Measurements from ENCODE around the gene APBB2. TPM values are rescaled to one million over a fixed set of nuclear protein-coding genes. Genes with fewer than 3 reads are reported as not detected.
"Not testable (repeated sequence)": the region's sequence is repeated elsewhere in the genome, so short reads cannot be mapped to it uniquely, and the experiment has no call there.

Gene APBB2
- total and polyA plus RNA-seq, 8 donors, result 4.7 to 55.4 (median 23.1) TPM

GRCh38 chr4:41050880-41051775 lies 163.2 kb downstream of the APBB2 start:
- no peaks in the 10 kb centered on the region for H3K27me3 ChIP-seq
- intact Hi-C loops (cut with DNase I; ENCODE audit: low total_unique reads), result no loop called here
- H3K4me3 ChIP-seq, result no peak overlapping the region
- peak overlapping the region in 2 of 5 donors; percentile 9 to 50 for H3K27ac ChIP-seq
- H3K36me3 ChIP-seq, result no peaks in the 10 kb centered on the region
- peaks cover 0 to 10% (median 0%) of the 10 kb centered on the region in 4 donors for H3K4me1 ChIP-seq
- no peaks in the 10 kb centered on the region for H3K9me3 ChIP-seq
- TF ChIP-seq CTCF (IDR thresholded peaks at IDR 0.05), result no peak
- no peak for TF ChIP-seq POLR2A (IDR thresholded peaks at IDR 0.05)
- no peak for TF ChIP-seq POLR2AphosphoS5 (IDR thresholded peaks at IDR 0.05)
- TF ChIP-seq EP300 (IDR thresholded peaks at IDR 0.05), result no peak
- peak in 1 of 2 donors; percentile 25 for DNase-seq
- 78 to 89% (median 85%) methylated on average over 11 of the region's 11 CpGs for WGBS, 5 donors

DNA sequence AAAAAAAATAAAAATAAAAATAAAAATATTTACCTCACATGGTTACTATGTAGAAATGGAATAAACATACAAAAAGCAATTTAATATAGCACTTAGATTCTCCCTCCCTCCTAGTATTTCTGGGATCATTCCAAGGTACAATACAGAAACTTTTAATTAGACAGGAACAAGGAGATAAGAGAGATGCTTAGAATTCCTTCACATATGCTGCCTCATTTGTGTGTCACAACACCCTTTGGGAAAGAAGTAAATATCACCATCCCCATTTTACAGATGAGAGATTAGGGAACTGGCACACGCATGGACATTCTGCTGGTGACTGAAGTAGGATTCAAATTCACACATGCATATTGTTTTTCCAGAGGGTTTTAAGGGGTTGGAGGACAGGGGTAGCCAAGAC lies 164.2 kb downstream of the APBB2 start:
- Histone ChIP-seq H3K9me3 (peaks cover 0 to 5% (median 2%) of the 10 kb centered on the region in 4 donors), H3K36me3 (no peaks in the 10 kb centered on the region), H3K4me3 (no peak overlapping the region), H3K27ac (no peak overlapping the region), H3K4me1 (peaks cover 0 to 10% (median 0%) of the 10 kb centered on the region in 4 donors), H3K27me3 (no peaks in the 10 kb centered on the region)
- 84 to 93% (median 89%) methylated on average over 1 of the region's 1 CpG for WGBS, 5 donors
- DNase-seq, result no peak
- TF ChIP-seq POLR2AphosphoS5 (IDR thresholded peaks at IDR 0.05) (no peak), CTCF (IDR thresholded peaks at IDR 0.05) (no peak), EP300 (IDR thresholded peaks at IDR 0.05) (no peak)
- intact Hi-C loops (cut with DNase I; ENCODE audit: low total_unique reads), result no loop called here

- H3K4me1 ChIP-seq; intact Hi-C loops (cut with DNase I; ENCODE audit: low total_unique reads); H3K4me3 ChIP-seq; H3K27me3 ChIP-seq; DNase-seq; H3K36me3 ChIP-seq; H3K27ac ChIP-seq: not testable (repeated sequence)
- 84 to 96% (median 94%) methylated on average over 16 to 36 of the region's 40 CpGs for WGBS, 5 donors
- H3K9me3 ChIP-seq, result peaks cover 0 to 15% (median 7%) of the 10 kb centered on the region in 4 donors
Measured at GRCh38 chr4:41049176-41049575, 165.2 kb downstream of the APBB2 start.

DNA sequence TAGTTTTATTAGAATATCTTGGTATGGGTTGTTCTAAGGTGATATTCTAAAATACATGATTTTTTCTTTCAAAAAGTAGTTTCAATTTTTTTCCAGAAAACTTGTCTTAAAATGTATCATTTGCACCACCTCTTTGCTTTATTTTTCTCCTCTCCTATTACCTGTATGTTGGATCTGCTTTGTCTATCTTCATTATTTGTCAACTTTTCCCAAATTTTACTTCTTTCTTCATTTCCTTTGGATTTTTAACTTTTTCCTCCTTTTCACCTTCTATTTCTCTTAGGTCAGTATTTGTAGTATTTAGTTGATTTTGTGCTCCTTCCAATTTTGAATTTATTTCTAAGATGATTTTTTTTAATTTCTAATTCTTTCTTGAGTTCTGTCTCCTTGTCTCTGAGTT lies 169.6 kb downstream of the APBB2 start:
- H3K4me1 ChIP-seq, result no peaks in the 10 kb centered on the region
- peaks cover 0 to 16% (median 7%) of the 10 kb centered on the region in 4 donors for H3K9me3 ChIP-seq
- no peak overlapping the region for H3K4me3 ChIP-seq
- no peaks in the 10 kb centered on the region for H3K27me3 ChIP-seq
- H3K27ac ChIP-seq, result no peak overlapping the region
- no peak for TF ChIP-seq EP300 (IDR thresholded peaks at IDR 0.05)
- TF ChIP-seq CTCF (IDR thresholded peaks at IDR 0.05), result no peak
- no peak for TF ChIP-seq POLR2AphosphoS5 (IDR thresholded peaks at IDR 0.05)
- TF ChIP-seq POLR2A (IDR thresholded peaks at IDR 0.05), result no peak
- H3K36me3 ChIP-seq, result no peaks in the 10 kb centered on the region
- DNase-seq, result no peak
- intact Hi-C loops (cut with DNase I; ENCODE audit: low total_unique reads), result no loop called here

- intact Hi-C loops (cut with DNase I; ENCODE audit: low total_unique reads), result no loop called here
- peaks cover 0 to 16% (median 7%) of the 10 kb centered on the region in 4 donors for H3K9me3 ChIP-seq
- H3K4me3 ChIP-seq, result no peak overlapping the region
Measured at GRCh38 chr4:41044165-41044564, 170.2 kb downstream of the APBB2 start.

More at GRCh38 chr4:41044165-41044564, 170.2 kb downstream of the APBB2 start:
- Histone ChIP-seq H3K27ac (no peak overlapping the region), H3K4me1 (no peaks in the 10 kb centered on the region), H3K36me3 (no peaks in the 10 kb centered on the region), H3K27me3 (no peaks in the 10 kb centered on the region)
- no peak for TF ChIP-seq CTCF (IDR thresholded peaks at IDR 0.05)
- TF ChIP-seq EP300 (IDR thresholded peaks at IDR 0.05), result no peak
- no peak for TF ChIP-seq POLR2AphosphoS5 (IDR thresholded peaks at IDR 0.05)
- no peak for TF ChIP-seq POLR2A (IDR thresholded peaks at IDR 0.05)
- DNase-seq, result no peak
